Omental fat pad (tissue), 4 donors: ENCODE results near the gene FOXJ1. TPM values are rescaled to one million over a fixed set of nuclear protein-coding genes. Genes with fewer than 3 reads are reported as not detected.
A peak's percentile ranks its signal among the peaks of the same experiment; 100 is the strongest.

Experiments
- ATAC-seq: fragments of 150-250 bp; one replicate; pipeline ENCODE4 v1.9.1; 2016; ENCODE audit warnings: mild to moderate bottlenecking, moderate library complexity; ENCODE audit not compliant: low FRiP score
- DNase-seq: peaks from one replicate; pipeline ENCODE4 v3.0.0-alpha.2; 2019; ENCODE audit warnings: low spot score
- CTCF ChIP-seq, 3 donors: fragments of 450-650 bp; IDR thresholded peaks; one replicate each; pipeline ENCODE4 v1.5.1; 2016 to 2017; ENCODE audit warnings: antibody characterized with exemption in 3 of 3, mild to moderate bottlenecking in 3 of 3, moderate library complexity in 2 of 3
- total RNA-seq, 4 donors: library from RNA; depleted of rRNA; stranded (reverse); fragments of >200 nt; gene quantifications; one replicate each; pipeline ENCODE4 v1.1.0, GENCODE V29; 2016

Gene FOXJ1
- total RNA-seq, 4 donors from 2014 or later = 0.46 TPM; not detected in 3

GRCh38 chr17:76122431-76123190 is 18.4 kb downstream of the FOXJ1 start:
- DNase-seq (no peak), ATAC-seq (no peak)
- no peak for TF ChIP-seq CTCF (IDR thresholded peaks at IDR 0.05)

GRCh38 chr17:76121932-76122430 is 19.1 kb downstream of the FOXJ1 start:
- ATAC-seq (peak; percentile 52), DNase-seq (no peak)
- TF ChIP-seq CTCF (IDR thresholded peaks at IDR 0.05) = no peak

- DNase-seq (no peak), ATAC-seq (no peak)
- no peak for TF ChIP-seq CTCF (IDR thresholded peaks at IDR 0.05)
Measured at GRCh38 chr17:76120658-76121008, 20.4 kb downstream of the FOXJ1 start.

- ATAC-seq (no peak), DNase-seq (no peak)
- TF ChIP-seq CTCF (IDR thresholded peaks at IDR 0.05) = no peak
Measured at GRCh38 chr17:76119409-76120371, 21.4 kb downstream of the FOXJ1 start.

GRCh38 chr17:76115138-76115754 is 25.8 kb downstream of the FOXJ1 start:
- DNase-seq = no peak
- no peak for ATAC-seq
- no peak for TF ChIP-seq CTCF (IDR thresholded peaks at IDR 0.05)

GRCh38 chr17:76111956-76112355 is 29.1 kb downstream of the FOXJ1 start:
- no peak for ATAC-seq
- TF ChIP-seq CTCF (IDR thresholded peaks at IDR 0.05) = no peak
- no peak for DNase-seq
